Superior temporal gyrus (tissue), 1 donor: ENCODE data around the gene HEMGN.
"Not testable (repeated sequence)": the region's sequence is repeated elsewhere in the genome, so short reads cannot be mapped to it uniquely, and the experiment has no call there.

Experiments
- DNase-seq: peaks from one replicate; pipeline ENCODE4 v3.0.0-alpha.2; 2016; ENCODE audit errors: extremely low spot score

The HEMGN gene

DNA sequence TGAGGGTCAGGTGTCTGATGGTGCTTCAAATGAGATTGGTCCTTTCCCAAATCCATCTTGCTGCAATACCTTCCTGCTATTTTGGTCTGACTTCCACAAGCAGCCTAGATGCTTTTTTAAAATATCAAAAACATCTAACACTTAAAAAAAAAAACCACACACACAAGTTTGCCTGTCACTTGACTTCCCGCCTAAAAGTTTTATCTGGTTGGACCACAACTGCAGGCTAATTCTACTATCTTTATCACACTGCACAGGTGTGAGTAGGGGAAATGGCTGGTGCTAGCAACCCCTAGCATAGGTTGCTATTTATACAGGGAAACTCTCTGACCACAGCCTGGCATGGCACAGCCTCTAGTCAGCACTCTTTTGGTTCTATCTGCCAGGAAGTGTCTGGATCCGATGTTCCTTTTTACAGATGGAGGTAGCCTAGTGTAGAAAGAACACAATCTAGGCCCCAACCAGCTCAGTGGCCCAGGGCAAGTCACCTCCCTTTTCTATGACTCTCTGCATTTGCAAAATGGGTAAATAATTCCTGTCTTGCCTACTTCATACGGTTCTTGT, at the start of gene HEMGN:
HEMGN (minus strand) TSS at position 92 of the 564 bp plus-strand sequence; CDS start at position 56, 36 bp downstream.
- no peak for DNase-seq

DNA sequence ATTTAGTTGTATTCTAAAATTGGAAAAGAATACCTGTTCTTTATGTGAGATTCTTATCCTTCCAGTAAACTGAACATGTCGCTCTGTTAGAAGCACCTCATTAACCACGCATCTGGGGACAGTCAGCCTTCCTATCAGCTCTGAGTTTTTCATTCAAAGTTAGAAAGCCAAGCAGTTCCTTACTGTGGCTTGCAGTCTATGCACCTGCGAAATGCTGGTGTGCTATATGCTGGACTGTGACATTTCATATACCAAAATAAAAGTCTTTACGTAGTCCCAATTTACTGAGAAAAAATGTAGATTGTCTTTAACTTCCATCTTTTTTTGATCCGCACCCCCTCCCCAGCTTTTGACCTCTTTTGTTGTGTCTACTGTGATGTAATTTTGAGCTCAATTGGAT, 49.5 kb upstream of the HEMGN start:
- no peak for DNase-seq

DNA sequence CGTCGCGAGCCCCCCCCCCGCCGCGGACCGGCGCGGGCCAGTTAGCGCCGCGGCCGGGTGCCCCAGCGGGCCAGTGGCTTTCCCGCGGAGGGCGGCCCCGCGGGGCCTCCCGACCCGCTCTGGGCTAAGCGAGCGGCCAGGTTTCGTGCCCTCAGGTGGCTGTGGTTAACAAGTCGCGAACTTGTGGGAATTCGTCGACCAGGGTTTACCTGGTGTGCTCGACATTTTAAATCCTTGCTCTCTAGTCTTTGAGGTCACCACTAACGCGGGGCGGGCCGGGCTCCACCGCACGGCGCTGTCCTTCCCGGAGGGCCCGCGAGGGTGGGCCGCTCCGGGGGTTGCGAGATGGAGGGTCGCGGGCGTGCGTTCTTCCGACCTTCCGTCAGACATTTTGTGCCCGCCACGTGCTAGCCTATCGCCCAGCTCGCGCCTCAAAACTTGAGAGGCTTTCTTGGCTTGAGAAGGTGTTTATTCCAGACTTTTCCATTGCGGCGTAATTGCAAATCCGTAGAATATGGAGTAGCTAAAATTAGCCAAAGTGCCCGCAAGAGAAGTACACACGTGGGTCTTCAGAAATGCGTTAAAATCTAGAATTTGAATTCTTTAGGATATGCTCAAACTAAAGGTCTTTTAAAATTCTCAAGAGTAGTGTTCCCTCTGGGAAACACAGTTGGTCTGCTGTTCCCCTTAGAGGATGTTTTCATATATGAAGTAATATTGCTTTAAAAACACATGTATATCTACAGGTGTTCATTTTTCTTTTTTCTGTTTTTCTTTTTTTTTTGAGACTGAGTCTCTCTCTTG, 47.3 kb upstream of the HEMGN start:
- DNase-seq: peak; percentile 37

GRCh38 chr9:97984188-97985057, 46.5 kb upstream of the HEMGN start:
- peak; percentile 76 for DNase-seq

DNA sequence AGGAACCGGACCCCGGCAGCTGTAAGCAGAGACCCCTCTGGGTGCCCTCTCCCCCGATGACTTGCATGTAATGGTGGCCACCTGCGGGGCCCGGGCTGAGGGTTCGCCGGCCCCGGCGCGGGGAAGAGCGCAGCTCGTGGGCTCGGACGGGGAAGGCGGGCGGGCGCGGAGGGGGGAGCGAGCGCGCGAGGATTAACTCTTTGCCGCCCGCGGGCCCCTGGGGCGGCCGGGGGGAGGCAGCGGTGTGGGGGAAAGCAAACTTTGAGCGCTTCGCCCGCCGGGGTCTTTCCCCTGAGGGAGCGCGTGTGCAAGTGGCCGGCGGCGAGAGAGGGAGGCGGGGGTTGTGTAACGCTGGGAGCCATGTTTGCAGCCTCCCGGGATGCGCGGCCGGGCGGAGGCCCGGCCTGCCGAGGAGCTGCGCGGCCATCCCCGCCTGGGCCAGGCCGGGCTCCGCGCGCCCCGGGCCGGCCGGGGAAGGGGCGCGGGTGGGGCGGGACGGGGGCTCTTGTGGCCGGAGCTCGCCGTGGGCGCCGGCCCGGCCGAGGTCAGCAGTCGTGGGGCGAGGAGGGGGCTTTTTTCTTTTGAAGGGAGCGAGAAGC, 45.7 kb upstream of the HEMGN start:
- DNase-seq: peak; percentile 69

DNA sequence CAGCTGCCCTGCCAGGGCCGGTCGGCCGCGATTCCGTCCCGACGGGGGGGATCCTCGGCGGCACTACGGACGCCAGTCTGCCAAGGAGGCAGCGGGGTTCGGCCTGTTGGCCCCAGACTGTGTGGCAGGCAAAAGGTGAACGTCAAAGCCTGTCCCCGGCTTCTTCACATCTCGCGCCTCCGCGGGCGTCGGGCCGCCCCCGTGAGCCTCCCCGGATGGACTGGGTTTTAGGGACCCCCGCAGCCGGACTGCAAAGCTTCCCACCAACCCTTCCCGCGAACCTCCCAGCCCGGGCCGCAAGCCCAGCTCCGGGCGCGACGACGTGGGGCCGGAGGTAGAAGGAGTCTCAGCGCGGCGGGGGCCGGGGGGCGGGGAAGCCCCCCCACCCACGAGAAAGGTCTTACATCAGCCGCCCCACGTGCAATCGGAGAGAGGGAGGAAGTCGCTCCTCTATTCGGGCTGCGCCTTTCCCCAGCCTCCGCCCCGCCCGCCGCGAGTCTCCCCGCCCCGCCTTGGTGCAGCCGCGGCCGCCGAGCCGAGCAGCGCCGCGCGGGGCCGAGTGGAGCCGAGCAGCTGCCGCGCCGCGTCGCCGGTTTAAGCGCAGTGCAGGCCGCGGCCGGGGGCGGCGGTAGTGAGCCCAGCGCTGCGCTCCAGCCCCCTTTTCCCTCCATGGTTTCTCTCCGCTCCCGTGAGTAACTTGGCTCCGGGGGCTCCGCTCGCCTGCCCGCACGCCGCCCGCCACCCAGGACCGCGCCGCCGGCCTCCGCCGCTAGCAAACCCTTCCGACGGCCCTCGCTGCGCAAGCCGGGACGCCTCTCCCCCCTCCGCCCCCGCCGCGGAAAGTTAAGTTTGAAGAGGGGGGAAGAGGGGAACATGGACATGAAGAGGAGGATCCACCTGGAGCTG, 45.0 kb upstream of the HEMGN start, which contains the start of gene ANP32B:
ANP32B (plus strand) TSS at position 659 of the 906 bp plus-strand sequence; CDS start at position 874, 215 bp downstream.
- peak; percentile 91 for DNase-seq

DNA sequence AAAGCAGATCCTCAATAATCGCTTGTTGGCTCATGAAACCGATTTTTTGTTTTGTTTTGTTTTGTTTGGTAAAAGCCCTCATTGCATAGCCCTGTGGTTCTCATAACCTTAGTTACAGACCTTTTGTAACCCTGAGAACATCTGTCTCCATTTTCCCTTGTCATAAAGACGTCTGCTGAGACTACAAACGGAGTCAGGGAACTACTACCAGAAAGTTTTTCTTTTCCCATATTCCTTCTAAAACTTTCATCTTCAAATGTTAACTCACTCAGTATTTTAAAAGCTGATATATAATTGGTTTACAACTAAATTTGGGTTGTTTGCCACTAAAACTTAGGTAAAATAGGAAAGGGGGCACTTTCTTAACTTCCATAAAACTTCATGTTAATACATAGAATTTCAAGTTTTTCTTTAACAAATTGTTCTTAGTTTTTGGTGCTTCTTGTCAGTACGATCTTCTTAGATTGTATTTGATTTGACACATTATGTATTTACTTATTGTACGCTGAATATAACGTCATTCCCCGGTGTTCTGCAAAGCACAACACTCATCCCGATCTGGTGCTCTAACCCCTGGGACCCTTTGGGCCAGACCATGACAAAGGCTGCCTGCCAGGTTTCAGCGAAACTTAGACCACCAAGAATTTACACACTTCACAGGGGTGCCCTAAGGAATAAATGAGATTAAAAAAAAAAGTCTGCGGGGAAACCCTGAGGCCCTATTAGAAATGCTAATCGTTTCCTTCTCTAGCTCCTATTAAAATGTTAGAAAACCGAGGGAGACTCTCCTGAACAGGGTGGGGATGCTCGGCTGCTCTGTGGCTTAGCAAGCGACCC, 44.1 kb upstream of the HEMGN start:
- DNase-seq: peak; percentile 61

GRCh38 chr9:97980918-97981845, 43.2 kb upstream of the HEMGN start:
- DNase-seq: peak; percentile 86

DNA sequence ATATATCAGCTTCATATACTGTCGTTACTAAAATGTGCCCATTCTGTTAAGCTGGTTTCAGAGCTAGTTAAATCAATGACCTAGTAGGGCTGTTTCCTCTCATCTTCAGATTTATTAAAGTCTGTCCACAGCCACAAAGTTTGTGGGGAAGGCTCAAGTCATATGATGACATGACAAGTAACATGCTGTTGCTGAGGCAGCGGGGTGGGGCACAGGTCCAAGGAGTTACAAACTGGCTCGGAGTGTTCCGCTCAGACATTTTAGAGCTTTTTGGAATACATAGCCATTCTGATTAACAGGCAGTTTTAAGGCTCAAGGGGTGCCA, 42.5 kb upstream of the HEMGN start:
- DNase-seq: no peak

DNA sequence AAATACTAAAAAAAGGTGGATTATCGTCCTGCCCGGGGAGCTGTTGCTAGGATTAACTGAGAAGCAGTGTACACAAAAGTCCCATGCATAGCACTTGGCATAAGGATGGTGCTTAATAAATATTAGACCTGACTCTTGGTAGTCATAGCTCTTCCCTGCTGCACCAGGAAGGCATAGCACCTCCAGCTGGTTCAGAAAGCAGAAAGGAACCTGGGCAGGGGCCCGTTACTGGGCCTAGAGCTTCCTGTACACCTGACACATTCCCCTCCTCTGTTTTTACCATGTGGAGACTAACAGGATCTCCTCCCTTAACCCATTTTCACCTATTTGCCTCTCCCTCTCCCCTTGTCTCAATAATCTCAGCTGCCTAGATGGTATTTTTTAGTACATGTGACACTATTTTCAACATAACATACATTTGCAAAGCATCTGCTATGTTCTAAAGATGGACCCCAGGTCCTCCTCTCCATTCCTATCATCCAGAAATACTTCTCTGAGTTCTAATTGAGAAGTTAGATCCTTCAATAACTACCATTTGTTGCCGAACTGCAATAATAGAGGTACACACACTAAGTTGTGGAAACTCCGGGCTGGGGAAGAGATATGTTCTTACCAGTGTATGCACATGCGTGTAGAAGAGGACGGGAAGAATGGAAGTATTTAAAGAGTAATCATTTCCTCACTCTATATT, 42.0 kb upstream of the HEMGN start:
- peak; percentile 66 for DNase-seq

GRCh38 chr9:97978371-97979130, 40.6 kb upstream of the HEMGN start:
- peak; percentile 36 for DNase-seq

- not testable (repeated sequence) for DNase-seq
These were observed 38.7 kb upstream of the HEMGN start for GRCh38 chr9:97976633-97977032.

DNA sequence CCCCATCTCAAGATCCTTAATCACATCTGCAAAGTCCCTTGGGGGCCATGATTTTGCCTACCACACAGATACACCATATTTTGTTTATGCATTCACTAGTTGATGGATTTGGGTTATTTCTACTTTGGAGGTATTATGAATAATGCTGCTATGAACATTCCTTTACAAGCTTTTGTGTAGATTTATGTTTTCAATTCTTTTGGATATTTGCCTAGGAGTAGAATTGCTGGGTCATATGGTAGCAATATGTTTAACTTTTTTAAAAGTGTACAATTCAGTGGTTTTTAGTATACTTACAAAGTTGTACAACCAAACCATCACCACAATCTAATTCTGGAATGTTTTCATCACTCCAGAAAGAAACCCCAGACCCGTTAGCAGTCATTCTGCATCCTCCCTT, 37.4 kb upstream of the HEMGN start:
- no peak for DNase-seq

GRCh38 chr9:97972753-97973152, 34.8 kb upstream of the HEMGN start:
- no peak for DNase-seq

DNA sequence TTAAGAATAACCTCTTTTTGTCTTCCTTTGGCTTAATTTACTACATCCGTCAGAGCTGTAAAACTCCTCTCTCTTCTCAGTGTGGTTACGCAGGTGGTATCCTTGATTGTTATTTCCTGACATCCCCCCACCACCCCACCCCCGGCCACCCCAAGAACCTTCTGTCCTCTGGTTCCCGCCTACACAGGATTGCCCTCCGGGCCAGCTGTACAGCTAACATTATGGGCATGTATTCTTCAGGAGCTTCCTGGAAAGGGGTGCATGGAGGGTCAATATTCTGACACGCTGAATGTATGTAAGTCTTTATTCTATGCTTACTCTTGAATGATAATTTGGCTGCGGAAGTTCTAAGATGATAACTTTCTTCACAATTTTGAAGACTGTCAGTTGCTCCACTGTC, 32.2 kb upstream of the HEMGN start:
- DNase-seq: no peak

GRCh38 chr9:97969014-97969413, 31.0 kb upstream of the HEMGN start:
- no peak for DNase-seq

- DNase-seq: no peak
These were observed 28.5 kb upstream of the HEMGN start for GRCh38 chr9:97966493-97966892.

- DNase-seq: no peak
These were observed 26.9 kb upstream of the HEMGN start for GRCh38 chr9:97964901-97965300.
